Measurements from ENCODE around the gene EFCAB11. TPM values are rescaled to one million over a fixed set of nuclear protein-coding genes. Genes with fewer than 3 reads are reported as not detected.

EFCAB11 gene
- total RNA-seq, 2 donors from 2014 or later, result 8.2 to 9.6 TPM

DNA sequence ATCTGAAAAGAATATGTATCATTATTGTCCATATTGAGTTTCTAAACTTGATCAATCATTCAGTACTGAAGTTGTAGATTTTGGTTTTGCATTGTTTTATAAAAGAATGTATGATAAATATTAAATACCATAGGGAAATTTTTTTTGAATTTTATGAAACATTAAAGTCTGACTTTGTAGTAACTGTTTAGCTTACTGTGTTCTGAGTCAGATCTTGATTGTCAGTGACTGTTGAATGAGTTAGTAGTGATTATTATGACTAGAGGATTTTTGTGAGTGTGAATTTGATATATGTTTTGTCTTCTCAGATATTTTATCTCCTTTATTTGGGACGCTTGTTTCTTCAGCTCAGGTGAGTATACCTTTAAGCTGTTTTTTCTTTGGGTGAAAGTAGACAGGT lies 11.3 kb upstream of the EFCAB11 start:
- Histone ChIP-seq H3K4me3 (no peak overlapping the region), H3K27ac (no peak overlapping the region), H3K9me3 (no peaks in the 10 kb centered on the region), H3K36me3 (no peaks in the 10 kb centered on the region), H3K27me3 (replicated peaks; ENCODE audit: insufficient read depth) (no peaks in the 10 kb centered on the region), H3K4me1 (replicated peaks) (no peaks in the 10 kb centered on the region)
- no peak for TF ChIP-seq POLR2AphosphoS5 (IDR thresholded peaks at IDR 0.05)
- no peak for TF ChIP-seq POLR2A (IDR thresholded peaks at IDR 0.05)
- TF ChIP-seq CTCF (IDR thresholded peaks at IDR 0.05), result no peak
- DNase-seq (ENCODE audit: low spot score), result no peak
- intact Hi-C loops (cut with DNase I), result no loop called here
- whole genome bisulfite sequencing, result 92% methylated on average over 1 of the region's 1 CpG

- no peaks in the 10 kb centered on the region for H3K36me3 ChIP-seq
- intact Hi-C loops (cut with DNase I), result no loop called here
- no peaks in the 10 kb centered on the region for H3K9me3 ChIP-seq
- H3K4me3 ChIP-seq, result no peak overlapping the region
- 85% methylated on average over 10 of the region's 10 CpGs for WGBS
- H3K27me3 ChIP-seq (replicated peaks; ENCODE audit: insufficient read depth), result no peaks in the 10 kb centered on the region
- no peak for DNase-seq (ENCODE audit: low spot score)
- no peak overlapping the region for H3K27ac ChIP-seq
- H3K4me1 ChIP-seq (replicated peaks), result no peaks in the 10 kb centered on the region
- no peak for TF ChIP-seq POLR2AphosphoS5 (IDR thresholded peaks at IDR 0.05)
- TF ChIP-seq POLR2A (IDR thresholded peaks at IDR 0.05), result no peak
- no peak for TF ChIP-seq CTCF (IDR thresholded peaks at IDR 0.05)
Observed at GRCh38 chr14:89963288-89963978, 8.9 kb upstream of the EFCAB11 start.

GRCh38 chr14:89960914-89961313 lies 6.4 kb upstream of the EFCAB11 start:
- WGBS, result 87% methylated on average over 3 of the region's 3 CpGs

GRCh38 chr14:89959853-89960445 lies 5.4 kb upstream of the EFCAB11 start:
- intact Hi-C loops (cut with DNase I), result no loop called here
- no peak overlapping the region for H3K27ac ChIP-seq

More at GRCh38 chr14:89960914-89961313, 6.4 kb upstream of the EFCAB11 start:
- TF ChIP-seq POLR2A (IDR thresholded peaks at IDR 0.05) (no peak), CTCF (IDR thresholded peaks at IDR 0.05) (no peak), POLR2AphosphoS5 (IDR thresholded peaks at IDR 0.05) (no peak)
- Histone ChIP-seq H3K9me3 (no peaks in the 10 kb centered on the region), H3K27me3 (replicated peaks; ENCODE audit: insufficient read depth) (no peaks in the 10 kb centered on the region), H3K4me3 (no peak overlapping the region), H3K27ac (no peak overlapping the region), H3K4me1 (replicated peaks) (no peaks in the 10 kb centered on the region), H3K36me3 (no peaks in the 10 kb centered on the region)
- intact Hi-C loops (cut with DNase I), result no loop called here
- no peak for DNase-seq (ENCODE audit: low spot score)

More at GRCh38 chr14:89959853-89960445, 5.4 kb upstream of the EFCAB11 start:
- TF ChIP-seq CTCF (IDR thresholded peaks at IDR 0.05), result no peak
- no peak for TF ChIP-seq POLR2AphosphoS5 (IDR thresholded peaks at IDR 0.05)
- TF ChIP-seq POLR2A (IDR thresholded peaks at IDR 0.05), result no peak
- no peaks in the 10 kb centered on the region for H3K27me3 ChIP-seq (replicated peaks; ENCODE audit: insufficient read depth)
- no peak for DNase-seq (ENCODE audit: low spot score)
- WGBS, result 92% methylated on average over 3 of the region's 3 CpGs
- no peaks in the 10 kb centered on the region for H3K36me3 ChIP-seq
- H3K4me1 ChIP-seq (replicated peaks), result no peaks in the 10 kb centered on the region
- H3K4me3 ChIP-seq, result no peak overlapping the region
- H3K9me3 ChIP-seq, result no peaks in the 10 kb centered on the region
